Neuronal stem cell (in vitro differentiated cells): Measurements from ENCODE around the gene GDAP2.

Experiments
- DNase-seq: peaks from one replicate; pipeline ENCODE4 v3.0.0-alpha.2; 2013; ENCODE audit warnings: low spot score
- H2AFZ ChIP-seq: one replicate; pipeline ENCODE4 v1.6.1; 2013; ENCODE audit warnings: mild to moderate bottlenecking, low read length, inconsistent platforms
- H2AK5ac ChIP-seq: 2 replicates; pipeline ENCODE4 v1.6.1; 2013; ENCODE audit warnings: low read depth, mild to moderate bottlenecking, inconsistent platforms, low read length, moderate library complexity, mixed read lengths
- H2BK120ac ChIP-seq: 2 replicates; pipeline ENCODE4 v1.6.1; 2013; ENCODE audit warnings: low read depth, mild to moderate bottlenecking, inconsistent platforms, low read length, moderate library complexity, mixed read lengths
- H2BK12ac ChIP-seq: one replicate; pipeline ENCODE4 v1.6.1; 2013; ENCODE audit warnings: low read length, inconsistent platforms
- H2BK15ac ChIP-seq: 2 replicates; pipeline ENCODE4 v1.6.1; 2013; ENCODE audit warnings: mild to moderate bottlenecking, low read length, inconsistent platforms, mixed read lengths
- H2BK5ac ChIP-seq: one replicate; pipeline ENCODE4 v1.6.1; 2013; ENCODE audit warnings: inconsistent platforms, mild to moderate bottlenecking, low read length, moderate library complexity
- H3K14ac ChIP-seq: one replicate; pipeline ENCODE4 v1.6.1; 2013; ENCODE audit warnings: low read length, inconsistent platforms
- H3K18ac ChIP-seq: 2 replicates; pipeline ENCODE4 v1.6.1; 2013; ENCODE audit warnings: low read length, inconsistent platforms
- H3K23ac ChIP-seq: 2 replicates; pipeline ENCODE4 v1.6.1; 2013; ENCODE audit warnings: low read depth, mild to moderate bottlenecking, mixed read lengths, low read length, inconsistent platforms; ENCODE audit not compliant: poor library complexity
- H3K27ac ChIP-seq: replicated peaks from 3 replicates; pipeline ENCODE4 v1.5.1; 2013; ENCODE audit warnings: low read length, inconsistent platforms
- H3K27me3 ChIP-seq, 3 experiments: 2 replicates each; pipeline ENCODE4 v1.6.1; 2013; ENCODE audit warnings: low read length in 3 of 3, mild to moderate bottlenecking in 2 of 3, inconsistent platforms in 1 of 3, low read depth in 1 of 3, mixed read lengths in 1 of 3, moderate library complexity in 1 of 3; ENCODE audit not compliant: control insufficient read depth in 3 of 3, insufficient read depth in 3 of 3
- H3K36me3 ChIP-seq, 2 donors: replicated peaks in 1 of 2; 2 replicates each; pipeline ENCODE4 v1.6.1; 2013; ENCODE audit warnings: low read length in 2 of 2; ENCODE audit not compliant: control insufficient read depth in 2 of 2, insufficient read depth in 2 of 2
- H3K4ac ChIP-seq: 2 replicates; pipeline ENCODE4 v1.6.1; 2013; ENCODE audit warnings: inconsistent platforms, mild to moderate bottlenecking, low read length, moderate library complexity
- H3K4me1 ChIP-seq, 2 donors: 1 replicate in 1 of 2; 2 replicates in 1 of 2; pipeline ENCODE4 v1.6.1; 2013; ENCODE audit warnings: low read length in 2 of 2, low read depth in 1 of 2; ENCODE audit not compliant: control insufficient read depth in 2 of 2, insufficient read depth in 1 of 2
- H3K4me2 ChIP-seq: one replicate; pipeline ENCODE4 v1.6.1; 2013; ENCODE audit warnings: mild to moderate bottlenecking, low read length, inconsistent platforms; ENCODE audit not compliant: insufficient read depth, poor library complexity, severe bottlenecking
- H3K4me3 ChIP-seq, 2 donors: 2 replicates each; pipeline ENCODE4 v1.5.1; 2013; ENCODE audit warnings: low read length in 2 of 2, mild to moderate bottlenecking in 2 of 2, inconsistent platforms in 1 of 2, moderate library complexity in 1 of 2
- H3K79me1 ChIP-seq: one replicate; pipeline ENCODE4 v1.6.1; 2013; ENCODE audit warnings: low read depth, mild to moderate bottlenecking, inconsistent platforms, low read length, moderate library complexity
- H3K9ac ChIP-seq: one replicate; pipeline ENCODE4 v1.6.1; 2013; ENCODE audit warnings: mild to moderate bottlenecking, low read depth, low read length, inconsistent platforms; ENCODE audit not compliant: poor library complexity
- H3K9me3 ChIP-seq, 2 donors: replicated peaks in 1 of 2; 2 replicates each; pipeline versions ENCODE3 to v1.6.1; 2013; ENCODE audit warnings: low read length in 2 of 2, mild to moderate bottlenecking in 2 of 2, inconsistent platforms in 1 of 2, low read depth in 1 of 2, mixed read lengths in 1 of 2, moderate library complexity in 1 of 2; ENCODE audit not compliant: control insufficient read depth in 2 of 2, insufficient read depth in 1 of 2
- H4K8ac ChIP-seq: one replicate; pipeline ENCODE4 v1.6.1; 2013; ENCODE audit warnings: low read depth, mild to moderate bottlenecking, inconsistent platforms, low read length, moderate library complexity
- H4K91ac ChIP-seq: one replicate; pipeline ENCODE4 v1.6.1; 2013; ENCODE audit warnings: low read length, low read depth, mild to moderate bottlenecking, inconsistent platforms; ENCODE audit not compliant: poor library complexity
- WGBS, 2 donors: extraction: QIAGEN DNeasy Blood & Tissue Kit; methylation state at CpG; one replicate each; pipeline ENCODE4 v1.1.7; 2013; ENCODE audit warnings: missing lambda C conversion rate in 2 of 2, mixed read lengths in 1 of 2; ENCODE audit not compliant: insufficient read length in 2 of 2, insufficient replicate concordance in 1 of 2; ENCODE audit errors: extremely low coverage in 2 of 2; 5-methylcytosine and 5-hydroxymethylcytosine counted together

Gene GDAP2

DNA sequence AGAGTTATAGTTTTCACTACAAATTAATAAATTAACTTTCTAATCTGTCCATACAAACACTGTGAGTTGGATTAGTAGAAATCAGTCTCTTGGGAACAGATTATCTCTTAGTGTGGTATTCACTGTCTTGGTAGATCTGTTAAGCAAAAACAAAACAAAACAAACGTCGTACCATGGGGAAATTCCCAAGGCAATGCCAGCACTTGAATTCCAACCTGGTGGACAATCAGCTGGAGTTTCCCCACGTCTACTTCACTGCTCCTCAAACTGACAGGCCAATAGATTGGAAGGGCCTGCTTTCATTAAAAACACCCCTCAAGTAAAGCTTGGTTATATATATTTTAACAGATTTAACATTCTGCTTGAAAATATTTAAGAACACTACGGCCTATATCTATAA lies 31.9 kb downstream of the GDAP2 start:
- Histone ChIP-seq H4K8ac (no peak overlapping the region), H3K9ac (no peak overlapping the region), H3K79me1 (no peaks in the 10 kb centered on the region), H3K4me3 (no peak overlapping the region), H3K27me3 (no peaks in the 10 kb centered on the region), H2AK5ac (no peak overlapping the region), H3K18ac (no peak overlapping the region), H3K36me3 (peaks cover 10 to 78% of the 10 kb centered on the region in 2 donors), H4K91ac (no peak overlapping the region), H3K4me2 (no peak overlapping the region), H3K27ac (no peak overlapping the region), H2BK12ac (no peak overlapping the region), H3K9me3 (no peaks in the 10 kb centered on the region), H2BK5ac (no peak overlapping the region), H3K4ac (no peak overlapping the region), H2AFZ (no peak overlapping the region), H3K14ac (no peak overlapping the region), H2BK15ac (no peak overlapping the region), H3K4me1 (no peaks in the 10 kb centered on the region), H3K23ac (no peak overlapping the region), H2BK120ac (no peak overlapping the region)
- DNase-seq, result no peak
- no CpG with 5 or more reads among the region's 4 CpGs for WGBS, 2 donors

DNA sequence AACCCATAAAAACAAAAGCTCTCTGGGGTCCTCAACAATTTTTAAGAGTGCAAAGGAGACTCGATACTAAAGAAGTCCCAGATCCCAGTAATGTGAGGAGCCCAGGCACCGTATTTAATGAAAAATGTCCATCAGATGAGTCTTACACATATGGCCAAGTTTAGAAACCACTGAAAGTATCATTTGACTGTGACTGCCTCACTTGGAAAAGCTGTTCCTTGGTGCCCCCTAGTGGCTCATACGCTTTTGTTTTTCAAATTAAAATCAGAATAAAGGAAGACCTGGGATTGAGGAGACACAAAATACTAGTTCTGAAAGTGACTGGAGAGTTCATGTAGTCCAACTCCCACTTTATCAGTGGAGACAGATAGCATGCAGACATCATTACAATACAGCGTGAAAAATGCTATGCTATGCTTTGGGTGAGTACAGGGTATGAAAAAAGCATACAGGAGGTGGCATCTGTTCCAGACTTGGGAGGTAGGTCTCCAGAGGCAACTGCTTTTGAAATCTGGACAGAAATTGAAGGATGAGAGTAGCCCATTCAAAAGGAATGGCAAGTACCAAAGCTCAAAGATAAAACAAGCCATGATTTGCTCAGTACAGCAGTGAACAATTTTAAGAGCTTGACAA lies 33.8 kb downstream of the GDAP2 start:
- H3K4ac ChIP-seq, result no peak overlapping the region
- no CpG with 5 or more reads among the region's 4 CpGs for WGBS, 2 donors
- H2BK5ac ChIP-seq, result no peak overlapping the region
- H2BK15ac ChIP-seq, result no peak overlapping the region
- no peak overlapping the region for H3K4me2 ChIP-seq
- no peaks in the 10 kb centered on the region for H3K9me3 ChIP-seq
- no peak overlapping the region for H2BK12ac ChIP-seq
- no peak overlapping the region for H3K23ac ChIP-seq
- H3K36me3 ChIP-seq, result peaks cover 10 to 66% of the 10 kb centered on the region in 2 donors
- no peak overlapping the region for H3K9ac ChIP-seq
- no peak overlapping the region for H4K91ac ChIP-seq
- H3K79me1 ChIP-seq, result no peaks in the 10 kb centered on the region
- H3K4me1 ChIP-seq, result no peaks in the 10 kb centered on the region
- H3K27me3 ChIP-seq, result no peaks in the 10 kb centered on the region
- no peak overlapping the region for H3K18ac ChIP-seq
- no peak overlapping the region for H3K14ac ChIP-seq
- no peak overlapping the region for H2AFZ ChIP-seq
- H4K8ac ChIP-seq, result no peak overlapping the region
- DNase-seq, result peak; percentile 55
- no peak overlapping the region for H2BK120ac ChIP-seq
- H3K4me3 ChIP-seq, result no peak overlapping the region
- H2AK5ac ChIP-seq, result no peak overlapping the region
- H3K27ac ChIP-seq, result no peak overlapping the region

DNA sequence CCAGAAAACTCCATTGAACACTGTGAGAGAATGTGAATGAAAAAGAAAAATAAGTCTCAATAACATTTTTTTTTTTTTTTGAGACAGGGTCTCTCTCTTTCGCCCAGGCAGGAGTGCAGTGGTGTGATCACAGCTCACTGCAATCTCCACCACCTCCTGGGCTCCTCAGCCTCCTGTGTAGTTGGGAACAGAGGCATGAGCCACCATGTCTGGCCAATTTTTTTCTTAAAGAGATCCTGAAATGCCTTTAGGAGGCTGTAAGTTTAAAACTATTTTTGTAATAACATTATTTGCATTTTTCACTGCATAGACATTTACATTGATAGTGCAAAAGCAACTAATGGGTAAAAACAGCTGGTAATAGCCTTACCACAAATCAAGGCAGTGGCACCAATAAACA lies 35.3 kb downstream of the GDAP2 start:
- WGBS, 2 donors, result no CpG with 5 or more reads among the region's 1 CpG
- H3K23ac ChIP-seq, result no peak overlapping the region
- H3K4me3 ChIP-seq, result no peak overlapping the region
- H3K79me1 ChIP-seq, result no peaks in the 10 kb centered on the region
- no peak overlapping the region for H3K18ac ChIP-seq
- no peak overlapping the region for H2AK5ac ChIP-seq
- H3K14ac ChIP-seq, result no peak overlapping the region
- no peak overlapping the region for H3K4me2 ChIP-seq
- no peak overlapping the region for H2BK120ac ChIP-seq
- no peak overlapping the region for H4K91ac ChIP-seq
- no peak for DNase-seq
- no peak overlapping the region for H2BK15ac ChIP-seq
- H3K27me3 ChIP-seq, result no peaks in the 10 kb centered on the region
- no peak overlapping the region for H2AFZ ChIP-seq
- no peak overlapping the region for H3K9ac ChIP-seq
- no peak overlapping the region for H2BK5ac ChIP-seq
- no peak overlapping the region for H3K27ac ChIP-seq
- H3K36me3 ChIP-seq, result peaks cover 10 to 53% of the 10 kb centered on the region in 2 donors
- H2BK12ac ChIP-seq, result no peak overlapping the region
- H3K9me3 ChIP-seq, result no peaks in the 10 kb centered on the region
- H4K8ac ChIP-seq, result no peak overlapping the region
- no peak overlapping the region for H3K4ac ChIP-seq
- H3K4me1 ChIP-seq, result no peaks in the 10 kb centered on the region

DNA sequence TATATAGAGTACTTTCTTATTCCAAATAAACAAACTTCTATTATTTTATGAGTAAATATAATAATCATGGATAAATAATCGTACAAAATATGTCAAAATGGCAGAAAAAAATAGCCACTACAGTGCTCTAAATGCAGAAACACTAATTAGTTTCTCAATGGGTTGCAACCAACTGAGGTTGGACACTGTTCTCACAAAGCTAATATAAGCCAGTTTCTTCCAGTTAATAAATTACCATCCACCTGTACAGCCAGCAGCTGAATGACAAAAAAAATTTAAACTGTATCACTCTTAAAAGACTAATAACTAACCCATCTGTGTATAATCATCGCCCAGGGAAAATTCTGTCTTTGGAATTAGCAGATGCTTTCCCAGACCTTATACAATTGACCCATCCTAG lies 36.9 kb downstream of the GDAP2 start:
- no CpG with 5 or more reads among the region's 2 CpGs for WGBS, 2 donors
- Histone ChIP-seq H2BK15ac (no peak overlapping the region), H3K23ac (no peak overlapping the region), H3K4me3 (no peak overlapping the region), H3K27ac (no peak overlapping the region), H2AK5ac (no peak overlapping the region), H4K8ac (no peak overlapping the region), H2BK5ac (no peak overlapping the region), H3K27me3 (no peaks in the 10 kb centered on the region), H3K79me1 (no peaks in the 10 kb centered on the region), H2AFZ (no peak overlapping the region), H3K4me1 (no peaks in the 10 kb centered on the region), H3K9ac (no peak overlapping the region), H3K4me2 (no peak overlapping the region), H3K36me3 (peaks cover 6 to 42% of the 10 kb centered on the region in 2 donors), H3K18ac (no peak overlapping the region), H3K9me3 (no peaks in the 10 kb centered on the region), H4K91ac (no peak overlapping the region), H3K14ac (no peak overlapping the region), H2BK12ac (no peak overlapping the region), H3K4ac (no peak overlapping the region), H2BK120ac (no peak overlapping the region)
- no peak for DNase-seq
